Activated T-cell treated with anti-CD3 and anti-CD28 coated beads, Interleukin-2, amount 50 U/mL, for 4 hours (primary cell): ENCODE data around the gene CD58. TPM values are rescaled to one million over a fixed set of nuclear protein-coding genes. Genes with fewer than 3 reads are reported as not detected.
"Not testable (repeated sequence)": the region's sequence is repeated elsewhere in the genome, so short reads cannot be mapped to it uniquely, and the experiment has no call there.

Experiments
- ATAC-seq, 2 donors: fragments of 200-7000 bp; cut with Tn5 transposase; one replicate each; pipeline ENCODE4 v1.10.0; 2021
- DNase-seq: peaks from one replicate; pipeline ENCODE4 v3.0.0-alpha.2; 2020
- H3K27me3 Mint-ChIP-seq: one replicate; pipeline ENCODE4 v1.8.0; 2021; ENCODE audit warnings: low read depth, mixed read lengths
- H3K36me3 Mint-ChIP-seq: one replicate; pipeline ENCODE4 v1.8.0; 2022; ENCODE audit warnings: mixed read lengths; ENCODE audit not compliant: insufficient read depth
- H3K4me1 Mint-ChIP-seq: one replicate; pipeline ENCODE4 v1.8.0; 2021; ENCODE audit warnings: low read depth, mixed read lengths
- H3K4me3 Mint-ChIP-seq: one replicate; pipeline ENCODE4 v1.8.0; 2021; ENCODE audit warnings: mild to moderate bottlenecking, moderate library complexity, mixed read lengths
- H3K9me3 Mint-ChIP-seq: one replicate; pipeline ENCODE4 v1.8.0; 2021; ENCODE audit warnings: mixed read lengths
- total RNA-seq, 3 donors: library from RNA; stranded (reverse); gene quantifications; one replicate each; pipeline ENCODE4 v1.2.1, GENCODE V29; 2021

Gene CD58, protein sequence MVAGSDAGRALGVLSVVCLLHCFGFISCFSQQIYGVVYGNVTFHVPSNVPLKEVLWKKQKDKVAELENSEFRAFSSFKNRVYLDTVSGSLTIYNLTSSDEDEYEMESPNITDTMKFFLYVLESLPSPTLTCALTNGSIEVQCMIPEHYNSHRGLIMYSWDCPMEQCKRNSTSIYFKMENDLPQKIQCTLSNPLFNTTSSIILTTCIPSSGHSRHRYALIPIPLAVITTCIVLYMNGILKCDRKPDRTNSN
- 10 to 100 TPM in 1 of 3 donors, 1 to 10 TPM in 2; 8.6 to 15.0 (median 9.4) TPM for total RNA-seq

DNA sequence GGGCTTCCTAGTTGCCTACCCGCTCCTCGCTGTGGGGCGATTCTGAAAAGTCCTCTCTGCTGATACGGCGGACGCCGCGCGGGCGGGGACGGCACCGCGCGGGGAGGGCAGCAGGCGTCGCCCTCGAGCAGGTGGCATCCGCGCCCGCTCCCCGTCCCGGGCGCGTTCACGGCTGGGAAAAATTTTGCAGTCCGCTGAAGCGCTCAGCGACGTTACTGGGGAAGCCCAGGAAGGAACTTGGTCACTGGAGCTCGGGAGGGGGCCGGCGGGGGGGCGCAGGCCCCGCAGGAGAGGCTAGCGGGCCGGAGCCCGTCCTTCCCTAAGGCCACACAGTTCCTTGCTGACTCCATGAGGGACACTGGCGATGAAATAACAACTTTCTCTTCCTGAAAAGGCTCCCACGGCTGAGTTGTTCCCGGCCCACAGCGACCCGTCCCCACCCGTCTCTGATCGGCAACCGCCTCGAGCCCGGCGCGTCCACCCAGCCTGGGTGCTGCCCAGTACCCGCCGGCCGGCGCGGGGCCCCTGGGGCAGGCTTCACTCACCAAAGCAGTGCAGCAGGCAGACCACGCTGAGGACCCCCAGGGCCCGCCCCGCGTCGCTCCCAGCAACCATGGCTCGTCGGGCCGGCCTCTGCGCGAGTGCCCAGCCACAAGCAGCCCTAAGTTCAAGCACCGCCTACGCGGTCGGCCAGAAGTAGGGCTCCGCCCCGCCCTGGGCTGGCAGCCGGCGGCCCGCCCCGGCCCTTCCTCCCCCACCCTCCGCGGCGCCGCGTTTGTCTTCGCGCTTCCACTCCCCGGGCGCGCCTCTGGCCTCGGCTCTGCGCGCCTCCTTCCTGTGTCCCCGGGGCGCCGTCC lies at the start of gene CD58:
CD58 (minus strand) TSS at position 669 of the 857 bp plus-strand sequence; CDS start at position 615, 54 bp downstream.
- Mint-ChIP-seq H3K36me3 (peaks cover 18% of the 10 kb centered on the region), H3K27me3 (no peaks in the 10 kb centered on the region), H3K9me3 (no peaks in the 10 kb centered on the region), H3K4me3 (peak within 1 kb of the TSS; percentile 91), H3K4me1 (peaks cover 55% of the 10 kb centered on the region)
- ATAC-seq, result peak; percentile 79 to 86
- DNase-seq, result peak; percentile 77

DNA sequence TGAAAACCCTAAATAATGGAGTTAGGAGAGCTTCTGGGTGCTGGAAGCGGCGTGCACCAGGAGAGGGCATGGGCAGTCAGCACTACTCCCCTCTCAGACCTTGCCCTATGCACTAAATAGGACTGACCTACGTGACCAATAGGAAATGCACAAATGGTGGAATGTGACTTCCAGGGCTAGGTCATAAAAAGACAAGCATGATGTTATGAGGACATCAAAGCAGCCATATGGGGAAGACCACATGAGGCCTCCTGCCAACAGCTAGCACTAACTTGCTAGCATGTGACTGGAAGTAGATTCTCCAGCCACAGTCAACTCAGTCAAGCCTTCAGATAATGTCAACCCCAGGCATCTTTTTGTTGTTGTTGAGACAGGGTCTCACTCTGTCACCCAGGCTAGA lies 49.6 kb upstream of the CD58 start:
- H3K9me3 Mint-ChIP-seq, H3K4me1 Mint-ChIP-seq, DNase-seq, H3K27me3 Mint-ChIP-seq, H3K36me3 Mint-ChIP-seq, ATAC-seq, H3K4me3 Mint-ChIP-seq: not testable (repeated sequence)

DNA sequence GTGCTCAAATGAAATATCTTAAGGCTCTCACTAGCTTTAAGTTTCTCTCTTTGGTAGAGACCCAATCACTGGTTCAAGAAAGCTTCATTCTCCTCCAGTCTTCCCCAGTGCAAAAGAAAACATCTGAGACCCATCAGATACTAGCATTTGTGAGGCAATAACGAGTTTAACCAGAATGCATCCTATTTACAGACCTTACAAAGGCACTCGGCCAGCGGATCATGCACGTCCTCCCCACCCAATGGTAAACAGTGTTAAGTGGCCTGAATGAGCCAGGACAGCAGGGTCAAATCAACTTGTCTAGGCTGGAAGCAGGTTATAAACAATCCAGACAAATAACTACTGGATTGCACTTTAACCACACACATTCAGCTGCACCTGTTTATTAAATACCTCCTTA lies 48.3 kb upstream of the CD58 start:
- H3K9me3 Mint-ChIP-seq, ATAC-seq, DNase-seq, H3K4me1 Mint-ChIP-seq, H3K4me3 Mint-ChIP-seq, H3K27me3 Mint-ChIP-seq, H3K36me3 Mint-ChIP-seq: not testable (repeated sequence)

DNA sequence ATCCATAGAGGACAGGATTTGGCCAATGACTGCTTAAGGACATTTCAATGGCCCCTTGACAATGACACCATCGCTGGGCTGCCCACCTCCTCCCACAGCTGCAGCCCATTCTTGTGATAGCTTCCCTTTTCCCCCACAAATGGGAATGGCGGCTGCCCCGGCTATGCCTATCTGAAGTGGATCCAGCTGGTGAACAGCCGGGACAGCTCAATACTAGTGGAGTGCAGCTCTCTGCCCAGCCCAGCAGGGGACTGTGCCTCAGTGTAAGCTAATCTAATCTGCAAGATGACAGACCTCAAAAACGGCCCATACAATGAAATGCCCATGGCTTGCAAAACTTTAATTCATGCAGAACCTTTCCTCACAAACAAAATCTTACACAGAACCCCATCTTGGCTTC lies 47.0 kb upstream of the CD58 start:
- ATAC-seq, H3K27me3 Mint-ChIP-seq, H3K36me3 Mint-ChIP-seq, H3K4me3 Mint-ChIP-seq, H3K4me1 Mint-ChIP-seq, H3K9me3 Mint-ChIP-seq, DNase-seq: not testable (repeated sequence)

- ATAC-seq, H3K27me3 Mint-ChIP-seq, H3K4me3 Mint-ChIP-seq, H3K4me1 Mint-ChIP-seq, H3K36me3 Mint-ChIP-seq, DNase-seq, H3K9me3 Mint-ChIP-seq: not testable (repeated sequence)
Measured at GRCh38 chr1:116613825-116614224, 43.0 kb upstream of the CD58 start.

DNA sequence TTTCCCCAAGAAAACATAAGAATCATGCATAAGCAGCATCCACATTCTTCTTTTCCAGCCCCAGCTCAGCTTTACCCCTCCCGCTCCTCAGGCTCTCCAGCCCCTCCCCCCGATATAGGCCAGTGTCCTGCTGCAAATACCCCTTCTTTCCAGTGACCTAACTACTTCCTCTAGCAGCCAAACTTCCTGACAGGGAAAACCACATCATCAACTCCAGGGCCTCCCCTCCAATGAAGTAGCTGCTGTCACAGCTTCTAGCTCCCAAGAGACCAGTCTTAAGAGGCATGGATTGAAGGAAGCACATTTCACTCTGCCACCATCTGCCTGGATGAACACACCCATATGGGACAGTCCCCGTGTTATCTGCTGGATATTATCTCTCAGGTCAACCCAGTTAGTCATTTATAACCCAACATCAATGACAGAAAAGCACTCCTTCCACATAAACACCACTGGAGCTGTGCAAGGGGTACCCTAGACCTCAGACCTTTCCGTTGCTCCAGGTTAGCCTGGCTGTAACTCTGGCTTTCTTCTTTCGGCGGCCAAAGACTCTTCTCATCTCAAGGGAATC lies 39.1 kb upstream of the CD58 start:
- not testable (repeated sequence) for DNase-seq, H3K27me3 Mint-ChIP-seq, H3K4me3 Mint-ChIP-seq, H3K36me3 Mint-ChIP-seq, H3K9me3 Mint-ChIP-seq
- ATAC-seq, result peak in 1 of 2 donors; percentile 21
- H3K4me1 Mint-ChIP-seq, result peaks cover 19% of the 10 kb centered on the region

- DNase-seq, H3K36me3 Mint-ChIP-seq, H3K27me3 Mint-ChIP-seq, H3K9me3 Mint-ChIP-seq: not testable (repeated sequence)
- Mint-ChIP-seq H3K4me1 (peaks cover 19% of the 10 kb centered on the region), H3K4me3 (peak overlapping the region; percentile 70)
- ATAC-seq, result peak; percentile 61 to 77
Measured at GRCh38 chr1:116608841-116609240, 38.0 kb upstream of the CD58 start.

GRCh38 chr1:116608151-116608550 lies 37.3 kb upstream of the CD58 start:
- not testable (repeated sequence) for H3K36me3 Mint-ChIP-seq, DNase-seq, H3K9me3 Mint-ChIP-seq, H3K27me3 Mint-ChIP-seq, ATAC-seq
- peaks cover 19% of the 10 kb centered on the region for H3K4me1 Mint-ChIP-seq
- H3K4me3 Mint-ChIP-seq, result peak overlapping the region; percentile 70

DNA sequence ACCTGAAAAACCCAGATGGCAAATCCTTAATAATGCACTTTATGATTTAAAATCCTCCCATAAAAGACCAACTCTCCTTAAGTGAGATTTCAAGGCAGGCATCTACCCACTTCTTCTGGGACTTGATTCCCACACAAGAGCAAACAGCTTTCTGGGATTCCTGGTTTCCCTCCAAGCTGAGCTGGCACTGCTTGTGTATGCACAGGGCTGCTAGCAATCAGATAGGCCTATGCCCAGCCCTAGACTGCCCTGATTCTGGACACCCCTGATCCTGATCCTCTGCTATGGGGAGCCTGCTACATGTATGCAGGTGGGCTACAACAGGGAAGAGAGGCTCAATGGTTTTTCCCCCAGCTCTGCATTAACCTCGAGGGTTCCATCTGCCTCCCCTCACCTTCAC lies 36.6 kb upstream of the CD58 start:
- not testable (repeated sequence) for H3K36me3 Mint-ChIP-seq, H3K9me3 Mint-ChIP-seq, ATAC-seq, H3K27me3 Mint-ChIP-seq, DNase-seq
- peak overlapping the region; percentile 70 for H3K4me3 Mint-ChIP-seq
- peaks cover 19% of the 10 kb centered on the region for H3K4me1 Mint-ChIP-seq

DNA sequence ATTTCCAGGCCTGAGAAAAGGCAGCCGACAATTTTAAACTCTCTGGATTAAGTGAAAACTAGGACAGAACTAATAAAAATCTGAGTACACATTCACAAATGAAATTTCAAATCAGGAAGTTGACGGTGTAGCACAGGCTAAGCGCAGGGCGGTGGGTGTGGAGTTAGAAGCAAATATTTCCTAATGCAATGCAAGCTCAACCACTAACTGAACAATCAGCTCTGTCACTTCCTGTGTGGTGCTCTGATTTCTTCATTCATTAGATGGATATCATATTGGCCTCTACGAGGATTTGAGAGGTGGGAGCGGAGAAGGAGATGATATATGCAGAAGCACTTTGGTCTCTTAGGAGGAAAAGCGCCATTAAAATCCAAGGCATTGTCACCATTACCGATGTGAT lies 35.2 kb upstream of the CD58 start:
- DNase-seq, ATAC-seq, H3K27me3 Mint-ChIP-seq, H3K36me3 Mint-ChIP-seq, H3K9me3 Mint-ChIP-seq: not testable (repeated sequence)
- H3K4me1 Mint-ChIP-seq, result peaks cover 19% of the 10 kb centered on the region
- H3K4me3 Mint-ChIP-seq, result peak overlapping the region; percentile 67

DNA sequence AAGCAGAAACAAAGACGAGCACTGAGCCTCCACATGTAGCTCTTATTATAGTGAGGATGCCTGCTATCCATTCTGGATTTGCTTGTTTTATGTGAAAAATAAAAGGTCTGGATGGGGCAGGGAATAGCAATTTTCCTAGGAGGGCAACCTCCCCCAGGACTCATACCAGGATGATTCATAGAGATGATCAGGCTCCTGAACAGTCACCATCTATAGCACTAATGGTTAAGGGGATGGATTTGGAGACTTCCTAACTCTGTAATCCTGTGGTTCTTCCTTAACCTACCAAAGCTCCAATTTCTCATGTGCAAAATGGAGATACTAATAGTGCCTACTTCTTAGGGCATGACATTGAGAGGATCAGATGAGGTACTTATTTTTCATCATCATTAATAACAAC lies 34.5 kb upstream of the CD58 start:
- no peak overlapping the region for H3K4me3 Mint-ChIP-seq
- peaks cover 3% of the 10 kb centered on the region for H3K27me3 Mint-ChIP-seq

DNA sequence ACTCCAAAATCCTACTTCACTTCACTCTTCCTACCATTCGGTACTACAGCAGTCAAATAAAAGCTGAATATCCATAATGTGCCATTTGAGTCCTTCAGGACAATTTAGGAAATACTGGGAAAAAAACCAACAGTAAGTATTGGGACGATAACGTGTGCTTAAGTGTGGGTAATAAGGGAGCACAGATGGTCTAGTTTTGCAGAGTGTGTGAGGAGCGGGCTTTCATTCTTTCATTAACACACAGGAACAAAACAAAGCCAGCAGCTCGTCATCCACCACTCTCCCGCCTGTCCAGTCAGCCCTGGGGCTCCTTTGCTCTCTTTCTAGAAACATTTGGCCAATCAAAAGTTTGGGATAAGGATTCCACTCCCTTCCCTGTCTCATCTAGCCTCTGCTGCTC lies 33.6 kb upstream of the CD58 start:
- H3K9me3 Mint-ChIP-seq, H3K36me3 Mint-ChIP-seq, DNase-seq, ATAC-seq, H3K4me3 Mint-ChIP-seq, H3K27me3 Mint-ChIP-seq: not testable (repeated sequence)
- peaks cover 16% of the 10 kb centered on the region for H3K4me1 Mint-ChIP-seq

More for the DNA sequence above, 34.5 kb upstream of the CD58 start:
- no peaks in the 10 kb centered on the region for H3K9me3 Mint-ChIP-seq
- DNase-seq (no peak), ATAC-seq (no peak)
- H3K36me3 Mint-ChIP-seq, result no peaks in the 10 kb centered on the region
- peaks cover 19% of the 10 kb centered on the region for H3K4me1 Mint-ChIP-seq

- not testable (repeated sequence) for H3K27me3 Mint-ChIP-seq, H3K36me3 Mint-ChIP-seq, H3K9me3 Mint-ChIP-seq, H3K4me3 Mint-ChIP-seq, DNase-seq, ATAC-seq
- peaks cover 14% of the 10 kb centered on the region for H3K4me1 Mint-ChIP-seq
Measured at GRCh38 chr1:116603646-116604045, 32.8 kb upstream of the CD58 start.

- H3K9me3 Mint-ChIP-seq, ATAC-seq, H3K36me3 Mint-ChIP-seq, H3K4me3 Mint-ChIP-seq, DNase-seq, H3K27me3 Mint-ChIP-seq, H3K4me1 Mint-ChIP-seq: not testable (repeated sequence)
Measured at GRCh38 chr1:116599369-116599768, 28.5 kb upstream of the CD58 start.
